SKM-1 (cell line): ENCODE results near the gene BMPER.

Experiments used
- DNase-seq: peaks from one replicate; lab custom pipeline; 2025; ENCODE audit not compliant: unreplicated experiment; lab: John Stamatoyannopoulos, UW

Gene BMPER

GRCh38 chr7:34016876-34017275 is 111.5 kb downstream of the BMPER start:
- no peak for DNase-seq

DNA sequence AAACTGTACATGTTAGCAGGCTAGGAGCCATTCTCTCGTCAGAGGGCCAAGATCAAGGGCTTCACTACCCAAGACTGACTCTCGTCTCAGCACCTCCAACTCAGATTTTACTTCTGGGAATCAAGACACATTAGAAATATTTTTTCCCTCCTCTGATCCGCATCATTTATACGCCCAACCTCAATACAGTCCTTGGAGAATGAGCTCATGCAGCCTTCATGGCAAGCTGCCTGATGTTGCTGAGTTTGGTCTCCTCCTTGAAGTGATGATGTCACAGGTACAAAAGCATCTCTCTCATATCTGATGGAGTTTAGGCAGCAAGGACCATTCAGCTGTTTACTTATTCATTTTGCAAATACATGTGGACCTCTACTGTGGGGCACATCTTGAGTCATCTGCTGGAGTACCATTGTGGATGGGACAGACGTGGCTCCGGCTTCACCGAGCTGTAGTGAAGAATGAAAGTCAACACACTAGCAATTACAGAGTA is 114.0 kb downstream of the BMPER start:
- DNase-seq, result no peak

GRCh38 chr7:34022626-34023025 is 117.3 kb downstream of the BMPER start:
- DNase-seq, result no peak

- DNase-seq, result no peak
Measured at GRCh38 chr7:34025600-34025999, 120.3 kb downstream of the BMPER start.

DNA sequence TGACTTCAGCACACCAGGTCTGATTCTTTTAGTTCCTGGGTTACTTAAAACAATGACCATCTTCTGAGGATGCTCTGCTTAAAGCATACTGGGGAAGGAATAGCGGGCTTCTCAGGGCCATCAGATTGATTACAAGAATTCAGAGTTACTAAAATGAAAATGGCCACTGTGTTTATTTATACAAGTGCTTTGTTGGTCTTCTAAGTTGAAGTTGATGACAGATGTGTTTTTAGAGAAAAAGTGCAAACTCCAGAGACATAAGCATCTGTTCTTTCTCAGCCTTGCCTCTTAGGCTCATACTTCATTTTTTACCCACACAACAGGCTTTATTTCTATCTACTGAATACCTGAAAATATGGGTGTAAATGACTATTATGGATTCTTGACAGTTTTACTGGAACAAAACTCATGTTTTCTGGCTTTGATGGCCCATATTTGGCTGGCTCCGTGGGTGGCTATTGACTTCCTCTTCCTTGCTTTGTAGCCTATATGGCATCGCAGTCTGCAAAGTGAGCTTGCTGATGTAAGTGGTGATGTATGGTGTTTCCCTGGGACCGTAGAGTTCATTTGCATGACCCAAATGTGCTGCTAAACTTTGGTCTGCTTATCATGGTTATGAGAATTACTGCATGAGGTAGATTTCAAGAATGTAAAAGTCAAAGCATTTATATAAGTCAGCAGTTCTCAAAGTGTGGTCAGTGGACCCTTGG is 121.3 kb downstream of the BMPER start:
- DNase-seq, result no peak

- DNase-seq, result no peak
Measured at GRCh38 chr7:34031156-34031555, 125.8 kb downstream of the BMPER start.

DNA sequence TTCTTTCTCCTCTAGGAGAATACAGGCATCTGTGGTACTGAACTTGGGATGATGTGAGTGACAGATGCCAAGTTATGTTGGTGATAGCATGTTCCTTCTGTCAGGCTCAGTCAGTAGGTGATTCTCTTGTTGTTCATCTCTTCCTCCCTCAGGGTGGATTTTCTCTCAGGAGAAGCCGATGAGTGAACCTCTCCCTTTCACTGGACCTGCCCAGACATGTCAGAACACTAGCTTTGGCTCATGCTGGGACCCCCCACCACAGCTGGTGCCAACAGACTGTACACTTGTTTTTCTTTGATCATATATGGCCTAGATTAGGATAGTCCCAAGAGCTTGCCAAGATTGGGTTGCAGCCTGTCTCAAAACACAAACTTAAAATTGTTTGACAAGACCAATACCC is 129.4 kb downstream of the BMPER start:
- no peak for DNase-seq

DNA sequence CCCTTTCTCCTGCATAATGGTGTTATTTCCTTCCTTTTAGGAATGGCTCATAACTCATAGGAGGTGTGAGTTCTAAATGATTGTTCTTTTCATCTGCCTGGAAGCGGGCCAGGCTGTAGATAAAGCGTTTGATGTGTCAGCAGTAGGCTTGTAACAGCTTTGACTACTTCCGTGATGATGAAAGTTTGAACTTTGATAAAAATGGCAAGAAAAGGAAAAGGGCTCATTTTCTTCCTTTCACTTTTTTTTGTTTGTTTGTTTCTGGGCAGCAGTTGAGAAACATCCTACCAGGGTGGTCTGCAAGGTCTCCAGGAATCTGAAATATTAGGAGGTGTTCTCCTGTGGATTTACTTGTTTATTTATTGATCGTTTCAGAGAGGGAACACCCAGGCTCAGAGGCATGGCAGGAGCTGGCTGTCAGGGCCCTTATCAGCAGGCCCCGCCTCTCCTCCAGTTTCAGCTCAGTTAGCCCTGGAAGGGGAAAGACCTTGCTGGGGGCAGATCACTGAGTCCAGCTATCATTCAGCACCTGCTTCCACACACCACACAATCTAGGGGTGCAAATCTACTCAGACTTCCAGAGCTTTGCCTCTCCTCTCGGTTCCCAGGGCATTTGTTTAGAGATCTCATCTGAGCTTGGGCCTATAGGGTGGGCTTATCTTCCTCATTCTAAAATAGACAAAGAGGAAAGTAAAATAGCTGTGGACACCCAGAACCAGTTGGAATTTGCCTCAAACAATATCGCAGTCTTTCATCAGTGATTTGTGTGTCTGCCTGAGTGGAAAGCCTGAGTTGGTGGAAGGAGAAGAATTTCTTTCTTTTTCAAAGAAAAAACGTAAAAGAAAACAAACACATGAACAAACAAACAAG is 130.9 kb downstream of the BMPER start:
- DNase-seq, result no peak

GRCh38 chr7:34036972-34037792 is 131.8 kb downstream of the BMPER start:
- DNase-seq, result no peak

- no peak for DNase-seq
Measured at GRCh38 chr7:34038816-34039470, 133.6 kb downstream of the BMPER start.

GRCh38 chr7:34041707-34042106 is 136.4 kb downstream of the BMPER start:
- no peak for DNase-seq

GRCh38 chr7:34042406-34042805 is 137.1 kb downstream of the BMPER start:
- no peak for DNase-seq

DNA sequence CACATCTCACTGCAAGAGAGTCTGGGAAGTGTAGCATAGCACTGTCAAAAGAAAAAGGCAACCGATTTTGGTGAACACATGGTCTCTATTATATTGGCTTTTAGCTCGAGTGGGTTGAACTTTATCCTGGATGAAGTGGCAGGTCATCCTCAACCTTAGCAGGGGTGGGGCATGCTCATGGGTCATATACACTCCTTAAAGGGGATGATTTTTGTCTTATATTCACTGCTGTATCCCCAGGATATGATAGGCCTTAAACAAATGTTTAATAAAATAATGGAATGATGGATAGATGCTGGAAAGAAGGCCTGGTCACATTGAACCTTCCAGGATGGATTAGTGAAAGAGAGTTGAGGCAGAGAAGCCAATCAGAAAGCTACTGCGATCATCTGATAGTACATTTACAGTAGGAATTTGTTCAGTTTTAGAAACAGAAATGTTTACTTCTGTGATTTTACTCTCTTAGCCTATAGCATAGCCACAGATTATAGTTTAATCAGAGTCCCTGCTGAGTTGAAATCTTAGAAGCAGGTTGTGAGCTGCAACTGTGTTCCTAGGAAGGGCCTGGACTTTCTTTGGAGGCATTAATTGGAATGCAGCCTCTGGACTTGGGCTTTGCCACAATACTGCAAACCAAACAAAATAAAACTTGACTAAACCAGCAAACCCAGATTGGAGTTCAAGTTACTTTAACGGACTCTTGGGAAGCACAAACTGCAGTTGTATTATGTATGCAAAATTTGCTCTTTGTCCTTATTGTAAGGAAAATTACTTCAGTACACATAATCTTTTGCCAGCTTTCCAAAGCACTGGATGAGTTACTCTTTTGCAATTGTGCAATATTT is 138.3 kb downstream of the BMPER start:
- DNase-seq, result no peak

- no peak for DNase-seq
Measured at GRCh38 chr7:34044306-34044643, 138.9 kb downstream of the BMPER start.

DNA sequence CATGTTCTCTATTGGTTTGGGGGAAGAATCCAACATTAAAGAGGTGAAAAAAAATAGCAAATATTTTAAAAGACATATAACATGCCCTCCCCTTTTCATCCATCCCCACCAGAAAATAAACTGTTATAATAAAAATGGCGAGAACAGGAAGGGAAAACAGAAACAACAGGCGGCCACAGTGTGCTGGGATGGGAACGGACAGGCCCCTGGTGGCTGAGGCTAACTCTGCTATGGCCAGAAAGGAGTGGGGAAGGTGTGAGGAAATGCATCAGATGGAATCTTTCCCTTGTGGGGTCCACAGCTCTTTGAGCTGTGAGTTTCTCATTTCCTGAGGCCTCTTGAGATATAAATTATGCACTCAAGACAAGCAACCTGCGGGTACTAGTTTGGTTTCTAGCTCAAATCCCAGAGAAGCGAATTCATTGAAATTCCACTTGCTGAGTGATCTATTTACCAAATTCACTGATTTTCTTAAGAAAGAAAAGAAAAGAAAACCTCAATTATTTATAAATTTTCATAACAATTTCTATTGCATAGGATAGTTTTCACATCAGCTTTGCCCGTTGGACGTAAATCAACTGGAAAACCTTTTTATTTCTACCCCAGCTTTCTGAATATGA is 139.5 kb downstream of the BMPER start:
- DNase-seq, result no peak

DNA sequence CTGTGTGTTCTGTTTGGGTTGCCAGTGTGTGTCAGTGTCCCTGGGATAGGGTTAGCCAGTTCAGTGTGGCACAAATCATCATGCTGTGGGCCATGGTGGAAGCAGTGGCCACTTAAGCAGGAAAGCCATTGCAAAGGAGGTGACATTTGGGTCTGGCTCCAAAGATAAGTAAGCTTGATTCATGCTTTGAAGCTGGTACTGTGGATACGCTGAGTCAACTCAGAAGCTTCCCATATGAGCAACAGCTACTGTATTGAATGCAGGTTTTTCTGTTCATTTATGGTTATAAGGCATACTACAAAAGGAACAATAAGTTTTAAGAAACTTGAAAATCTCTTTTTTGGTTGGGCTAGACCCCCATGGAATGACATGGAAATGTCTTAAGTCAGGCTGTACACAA is 143.1 kb downstream of the BMPER start:
- no peak for DNase-seq

- no peak for DNase-seq
Measured at GRCh38 chr7:34054075-34054474, 148.7 kb downstream of the BMPER start.

GRCh38 chr7:34057136-34057535 is 151.8 kb downstream of the BMPER start:
- no peak for DNase-seq

- DNase-seq, result no peak
Measured at GRCh38 chr7:34057956-34058355, 152.6 kb downstream of the BMPER start.

DNA sequence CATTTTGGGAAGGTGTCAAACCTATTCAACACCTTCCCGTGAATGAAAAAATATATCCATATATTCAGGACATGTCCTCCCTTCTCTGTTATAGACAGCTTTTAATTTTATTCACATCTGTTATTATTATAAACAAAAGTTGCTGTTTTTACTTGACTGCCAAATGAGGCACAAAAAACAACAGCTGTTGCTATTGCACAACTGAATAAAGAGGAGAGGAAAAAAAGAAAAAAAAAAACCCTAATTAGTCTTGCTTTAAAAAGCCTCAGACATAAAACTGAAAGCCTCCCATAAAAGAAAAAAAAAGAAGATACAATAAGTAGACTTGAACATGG is 153.4 kb downstream of the BMPER start:
- no peak for DNase-seq
